UCSD-AML1 (cell line): ENCODE results near the gene C19orf12.

Experiments
- DNase-seq: peaks from one replicate; lab custom pipeline; 2025; ENCODE audit not compliant: unreplicated experiment; lab: John Stamatoyannopoulos, UW

C19orf12 gene

DNA sequence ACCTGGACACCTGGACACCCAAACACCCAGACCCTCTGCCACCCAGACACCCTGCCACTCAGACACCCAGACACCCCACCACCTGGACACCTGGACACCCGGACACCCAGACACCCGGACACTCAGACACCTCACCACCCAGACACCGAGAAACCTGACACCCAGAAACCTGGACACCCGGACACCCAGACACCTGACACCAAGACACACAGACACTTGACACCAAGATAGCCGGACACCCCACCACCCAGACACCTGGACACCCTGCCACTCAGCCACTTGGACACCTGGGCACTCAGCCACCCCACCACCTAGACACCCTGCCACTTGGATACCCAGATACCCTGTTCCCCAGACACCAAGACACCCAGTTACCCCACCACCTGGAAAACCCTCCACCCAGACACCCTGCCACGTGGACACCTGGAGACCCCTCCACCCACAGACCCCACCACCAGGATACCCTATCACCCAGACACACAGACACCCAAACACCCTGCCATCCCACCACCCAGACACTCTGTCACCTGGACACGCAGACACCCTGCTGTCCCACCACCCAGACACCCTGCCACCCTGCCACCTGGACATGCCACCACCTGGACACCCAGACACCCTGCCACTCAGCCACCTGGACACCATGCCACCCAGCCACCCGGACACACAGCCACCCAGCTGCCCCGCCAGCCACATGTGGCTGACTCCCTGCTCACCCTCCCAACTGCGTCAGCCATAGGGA is 17.4 kb downstream of the C19orf12 start:
- DNase-seq, result no peak

DNA sequence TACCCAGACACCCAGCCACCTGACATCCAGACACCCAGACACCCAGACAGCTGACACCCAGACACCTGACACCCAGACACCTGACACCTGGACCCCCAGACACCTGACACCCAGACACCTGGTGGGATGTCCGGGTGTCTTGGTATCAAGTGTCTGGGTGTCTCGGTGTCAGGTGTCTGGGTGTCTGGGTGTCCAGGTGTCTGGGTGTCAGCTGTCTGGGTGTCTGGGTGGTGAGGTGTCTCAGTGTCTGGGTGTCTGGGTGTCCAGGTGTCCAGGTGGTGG is 18.6 kb downstream of the C19orf12 start:
- no peak for DNase-seq

DNA sequence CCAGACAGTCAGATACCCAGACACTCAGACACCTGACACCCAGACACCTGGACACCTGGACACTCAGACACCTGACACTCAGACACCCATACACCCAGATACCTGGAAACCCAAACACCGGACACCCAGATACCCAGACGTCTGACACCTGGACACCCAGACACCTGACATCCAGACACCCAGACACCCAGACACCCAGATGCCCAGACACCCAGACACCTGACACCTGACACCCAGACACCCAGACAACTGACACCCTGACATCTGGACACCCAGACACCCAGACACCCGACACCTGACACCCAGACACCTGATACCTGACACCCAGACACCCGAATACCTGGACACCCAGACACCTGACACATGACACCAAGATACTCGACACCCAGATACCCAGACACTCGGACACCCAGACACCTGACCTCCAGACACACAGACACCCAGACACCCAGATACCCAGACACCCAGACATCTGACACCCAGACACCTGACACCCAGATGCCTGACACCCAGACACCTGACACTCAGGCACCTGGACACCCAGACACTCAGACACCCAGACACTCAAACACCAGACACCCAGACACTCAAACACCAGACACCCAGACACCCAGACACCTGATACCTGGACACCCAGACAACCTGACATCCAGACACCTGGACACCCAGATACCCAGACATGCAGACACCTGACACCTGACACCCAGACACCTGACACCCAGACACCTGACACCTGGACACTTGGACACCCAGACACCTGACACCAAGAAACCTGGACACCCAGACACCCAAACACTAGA is 19.1 kb downstream of the C19orf12 start:
- no peak for DNase-seq

DNA sequence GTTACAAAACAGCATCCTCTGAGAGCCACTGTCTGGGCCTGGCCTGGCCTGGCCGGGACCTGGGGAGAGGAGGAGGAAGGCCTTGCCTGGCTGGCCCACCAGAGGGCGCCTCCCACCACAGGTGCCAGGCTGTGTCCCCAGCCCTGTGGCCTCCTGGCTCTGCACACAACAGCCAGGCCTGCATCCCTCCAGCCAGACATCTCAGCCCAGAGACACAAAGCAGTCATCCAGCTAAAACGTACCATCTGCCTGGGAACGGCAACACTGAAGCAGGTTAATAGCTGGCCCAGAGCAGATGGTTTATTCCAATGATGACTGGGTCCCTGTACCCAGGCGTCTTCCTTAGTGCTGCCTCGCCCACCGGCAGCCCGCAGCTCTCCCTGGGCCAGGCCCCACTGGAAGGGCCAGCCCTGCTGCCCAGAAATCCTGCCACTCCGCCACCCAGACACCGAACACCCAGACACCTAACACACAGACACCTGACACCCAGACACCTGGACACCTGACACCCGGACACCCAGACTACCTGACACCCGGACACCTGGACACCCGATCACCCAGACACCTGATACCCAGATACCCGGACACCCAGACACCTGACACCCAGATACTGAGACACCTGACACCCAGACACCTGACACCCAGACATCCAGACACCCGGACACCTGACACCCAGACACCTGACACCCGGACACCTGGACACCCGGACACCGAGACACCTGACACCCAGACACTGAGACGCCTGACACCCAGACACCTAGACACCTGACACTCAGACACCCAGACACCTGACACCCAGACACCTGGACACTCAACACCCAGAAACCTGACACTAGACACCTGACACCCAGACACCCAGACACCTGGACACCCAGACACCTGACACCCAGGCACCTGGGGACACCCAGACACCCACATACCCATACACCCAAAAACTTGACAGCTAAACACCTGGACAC is 20.1 kb downstream of the C19orf12 start:
- peak; percentile 82 for DNase-seq

DNA sequence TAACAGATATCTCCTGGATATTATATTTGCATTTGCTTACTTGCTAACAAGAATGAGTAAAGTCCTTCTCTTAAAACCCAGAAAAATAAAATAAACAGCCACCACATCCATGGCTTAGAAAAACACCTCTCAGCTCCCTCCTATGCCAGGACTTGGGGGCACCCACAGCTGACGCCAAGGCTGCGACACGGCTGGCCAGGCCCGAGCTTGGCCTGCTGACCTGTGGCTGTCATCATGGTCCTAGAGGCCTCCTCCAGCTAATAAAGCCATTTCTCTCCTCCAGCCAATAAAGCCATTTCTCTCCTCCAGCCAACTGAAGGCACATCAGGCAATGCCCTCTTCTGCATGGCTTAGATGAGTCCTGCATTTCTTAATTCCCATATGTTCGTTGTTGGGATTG is 20.9 kb downstream of the C19orf12 start:
- no peak for DNase-seq

DNA sequence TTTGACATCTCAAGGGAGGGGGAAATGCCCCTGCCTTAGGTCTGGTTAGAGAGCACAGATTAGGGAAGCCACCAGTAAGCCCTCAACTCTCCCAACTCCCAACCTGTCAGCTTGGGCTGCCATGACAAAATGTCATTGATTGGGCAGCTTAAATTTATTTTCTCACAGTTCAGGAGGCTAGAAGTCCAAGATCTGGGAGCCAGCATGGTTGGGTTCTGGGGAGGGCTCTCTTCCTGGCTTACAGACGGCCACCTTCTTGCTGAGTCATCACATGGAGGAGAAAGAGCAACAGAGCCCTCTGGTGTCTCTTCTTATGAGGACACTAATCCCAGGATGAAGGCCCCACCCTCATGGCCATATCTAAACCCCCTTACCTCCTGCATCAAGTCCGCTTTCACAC is 24.2 kb downstream of the C19orf12 start:
- DNase-seq, result peak; percentile 57

DNA sequence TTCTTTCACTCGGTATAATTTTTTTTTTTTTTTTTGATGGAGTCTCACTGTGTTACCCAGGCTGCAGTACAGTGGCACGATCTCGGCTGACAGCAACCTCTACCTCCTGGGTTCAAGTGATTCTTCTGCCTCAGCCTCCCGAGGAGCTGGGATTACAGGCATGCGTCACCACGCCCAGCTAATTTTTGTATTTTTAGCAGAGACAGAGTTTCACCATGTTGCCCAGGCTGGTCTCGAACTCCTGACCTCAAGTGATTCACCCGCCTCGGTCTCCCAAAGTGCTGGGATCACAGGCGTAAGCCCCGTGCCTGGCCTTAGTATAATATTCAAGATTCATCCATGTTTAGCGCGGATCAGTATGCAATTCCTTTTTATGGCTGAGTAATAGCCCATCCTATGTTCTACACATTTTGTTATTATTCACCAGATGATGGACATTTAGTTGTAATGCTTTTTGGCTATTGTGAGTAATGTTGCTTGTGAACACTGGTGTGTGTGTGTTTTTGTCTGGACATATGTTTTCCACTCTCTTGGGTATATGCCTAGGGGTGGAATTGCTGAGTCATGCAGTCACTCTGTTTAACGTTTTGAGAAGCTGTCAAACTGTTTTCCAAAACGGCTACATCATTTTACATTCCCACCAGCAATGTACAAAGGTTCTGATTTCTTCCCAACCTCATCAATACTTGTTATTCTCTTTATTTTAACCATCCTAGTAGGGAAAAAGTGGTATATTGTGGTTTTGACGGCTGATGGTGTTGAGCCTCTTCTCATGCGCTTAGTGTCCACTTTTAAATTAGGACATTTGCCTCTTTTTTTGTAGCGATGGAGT is 26.9 kb downstream of the C19orf12 start:
- DNase-seq, result no peak

DNA sequence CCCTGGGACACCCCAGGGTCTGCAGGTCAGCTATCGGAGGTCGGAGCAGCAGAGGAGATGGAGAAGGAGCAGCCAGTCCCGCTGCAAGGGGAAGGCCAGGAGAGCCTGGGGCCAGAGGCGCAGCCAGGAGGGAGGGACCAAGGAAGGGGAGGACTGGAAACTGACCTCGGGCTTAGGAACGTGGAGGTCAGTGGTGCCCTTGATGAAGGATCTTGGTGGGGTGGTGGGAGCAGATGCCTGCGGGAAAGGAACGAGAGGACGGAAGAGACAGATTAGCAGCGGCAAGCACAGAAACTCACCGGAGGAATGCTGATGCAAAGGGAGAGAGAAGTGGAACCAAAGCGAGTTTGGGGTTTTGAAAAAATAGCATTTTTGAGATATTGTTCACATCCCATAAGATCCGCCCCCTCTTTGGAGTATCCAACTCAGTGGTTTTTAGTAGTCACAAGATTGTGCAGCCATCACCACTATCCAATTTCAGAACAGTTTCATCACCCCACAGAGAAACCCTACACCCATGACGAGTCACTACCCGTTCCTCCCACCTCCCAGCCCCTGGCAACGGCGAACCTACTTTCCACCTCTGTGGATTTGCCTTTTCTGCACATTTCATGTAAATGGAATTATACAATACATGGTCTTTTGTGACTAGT is 27.7 kb downstream of the C19orf12 start:
- peak; percentile 48 for DNase-seq

DNA sequence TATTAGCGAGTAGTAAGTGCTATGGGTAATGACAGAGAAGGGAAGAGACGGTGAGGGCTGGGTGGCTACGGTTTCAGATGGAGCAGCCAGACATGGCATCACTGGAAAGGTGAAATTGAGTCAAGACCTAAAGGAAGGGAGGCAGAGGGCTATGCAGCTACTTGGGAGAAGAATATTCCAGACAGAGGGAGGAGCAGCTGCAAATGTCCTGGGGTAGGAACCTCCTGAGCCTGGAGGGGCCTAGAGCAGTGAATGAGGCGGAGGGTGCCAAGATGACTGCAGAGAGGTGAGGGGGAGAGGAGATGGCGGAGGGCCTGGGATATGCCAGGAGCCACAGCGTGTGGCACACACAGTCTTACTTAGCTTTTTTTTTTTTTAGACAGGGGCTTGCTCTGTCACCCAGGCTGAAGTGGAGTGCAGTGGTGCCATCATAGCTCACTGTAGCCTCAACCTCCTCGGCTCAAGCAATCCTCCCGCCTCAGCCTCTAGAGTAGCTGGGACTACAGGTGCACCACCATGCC is 28.7 kb downstream of the C19orf12 start:
- no peak for DNase-seq

DNA sequence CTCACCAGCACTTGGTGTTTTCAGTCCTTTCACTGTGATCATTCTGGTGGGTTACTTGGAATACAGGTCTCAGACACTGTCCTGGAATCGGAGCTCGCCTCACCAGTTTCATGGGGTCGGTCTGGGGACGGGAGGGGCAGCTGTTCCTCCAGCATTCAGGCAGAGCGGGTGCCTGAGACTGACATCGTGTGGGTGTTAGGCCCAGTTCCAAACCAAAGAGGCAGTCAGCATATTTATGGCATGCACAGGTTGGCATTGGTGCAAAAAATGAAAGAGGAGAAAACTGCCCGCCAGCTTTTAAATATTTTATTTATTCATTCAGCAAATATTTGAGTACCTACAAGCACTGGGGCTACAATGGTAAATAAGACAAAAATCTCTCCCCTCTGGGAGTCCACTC is 29.7 kb downstream of the C19orf12 start:
- DNase-seq, result no peak

DNA sequence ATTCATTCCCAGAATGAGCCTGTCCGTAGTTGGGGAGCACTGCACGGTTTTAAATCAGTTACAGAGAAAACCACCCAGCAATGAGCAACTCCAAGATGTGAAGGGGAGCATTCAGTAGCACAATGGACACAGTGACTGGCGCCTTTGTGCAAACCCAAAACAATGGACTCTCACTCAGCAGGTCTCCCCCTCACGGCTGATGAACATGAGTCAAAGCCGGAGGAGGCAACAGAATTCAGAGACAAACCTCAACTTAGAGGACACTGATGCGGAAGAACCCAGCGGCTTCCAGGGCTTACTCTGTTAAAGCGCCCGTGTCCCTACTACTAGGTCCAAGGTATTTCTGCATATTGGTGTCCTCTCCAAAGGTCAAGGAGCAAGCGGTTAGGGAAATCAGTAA is 32.1 kb downstream of the C19orf12 start:
- DNase-seq, result no peak

DNA sequence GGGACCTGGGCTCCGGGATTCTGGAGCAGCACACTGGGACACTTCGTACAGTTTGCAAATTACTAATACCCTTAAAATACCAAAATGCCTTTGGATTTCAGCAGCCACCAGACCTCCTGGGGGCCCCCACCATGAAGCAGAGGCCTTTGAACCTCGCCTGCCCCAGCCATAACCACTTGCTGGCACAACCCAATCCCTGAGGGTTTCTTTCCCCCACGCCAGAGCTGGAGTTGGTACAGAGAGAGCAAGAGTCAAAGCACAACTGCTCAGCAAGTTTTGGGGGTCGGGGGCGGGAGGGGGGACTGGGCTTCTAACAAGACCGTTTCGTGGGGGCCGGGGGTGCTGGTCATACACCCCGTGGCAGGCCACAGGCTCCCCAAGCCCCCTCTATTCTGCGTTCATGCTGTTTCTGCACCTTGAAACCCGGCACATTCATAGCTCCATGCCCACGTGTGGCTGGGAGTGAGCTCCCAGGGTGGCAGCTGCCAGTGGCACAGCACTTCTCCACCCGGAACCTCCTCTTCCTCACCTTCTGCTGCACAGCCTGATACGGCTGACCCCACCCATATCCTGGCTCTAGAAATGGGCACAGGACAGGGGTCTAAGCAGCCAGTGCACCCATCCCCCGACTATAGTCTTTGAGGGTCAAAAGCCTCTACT is 32.7 kb downstream of the C19orf12 start:
- DNase-seq, result no peak

DNA sequence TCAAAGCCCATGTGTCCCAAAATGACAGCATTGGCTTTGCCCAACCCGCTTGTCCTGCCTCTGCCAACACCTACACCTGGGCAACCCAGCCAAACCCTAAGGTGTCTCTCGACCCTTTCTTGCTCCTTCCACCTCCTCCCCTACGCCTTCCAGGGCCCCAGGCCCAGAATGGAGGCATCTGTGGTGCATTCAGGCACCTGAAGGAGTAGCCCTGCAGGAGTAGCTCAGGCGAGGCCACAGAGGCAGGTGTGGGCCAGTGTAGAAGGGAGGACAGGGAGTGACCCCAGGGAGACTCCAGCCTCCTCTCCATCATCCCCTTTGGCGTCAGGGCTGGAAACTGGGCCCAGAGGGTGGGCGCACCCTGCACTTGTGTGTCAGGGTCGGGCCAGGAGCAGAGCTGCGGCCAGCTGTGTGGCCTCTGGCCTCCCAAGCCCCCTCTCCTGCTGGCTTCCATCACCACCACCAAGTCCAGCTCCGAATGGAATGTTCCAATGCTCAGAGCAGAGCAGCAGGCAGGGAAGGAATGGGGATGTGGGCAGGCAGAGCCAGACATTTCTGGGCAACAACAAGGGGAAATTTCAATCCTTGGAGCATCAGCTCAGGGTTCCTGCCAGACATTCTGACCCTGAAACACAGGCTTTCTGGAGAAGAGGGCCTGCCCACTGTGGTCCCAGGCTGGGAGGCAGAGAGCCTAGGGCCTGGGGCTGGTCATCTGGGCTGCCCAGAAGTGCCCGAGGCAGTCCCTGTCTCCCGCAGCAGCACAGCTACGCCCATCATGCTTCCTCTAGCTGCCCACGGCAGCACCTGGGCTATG is 33.4 kb downstream of the C19orf12 start:
- DNase-seq, result no peak

DNA sequence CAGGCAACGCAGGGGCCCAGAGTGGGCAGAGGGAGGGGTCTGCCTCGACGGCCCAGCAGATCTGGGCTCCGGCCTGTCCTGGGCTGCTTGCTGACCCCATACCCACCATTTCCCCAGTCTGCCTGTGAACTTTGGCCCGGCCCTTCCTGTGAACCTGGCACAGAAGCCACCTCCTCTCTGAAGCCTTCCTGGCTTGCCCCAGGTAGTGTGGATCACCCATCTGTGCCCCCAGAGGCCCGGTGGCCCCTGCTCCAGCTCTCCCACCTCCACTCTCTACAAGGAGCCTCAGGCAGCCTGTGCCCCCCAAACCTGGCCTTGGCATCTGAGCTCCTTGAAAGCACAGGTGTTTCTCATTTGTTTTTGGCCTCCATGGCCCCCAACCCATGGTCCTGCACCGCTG is 34.1 kb downstream of the C19orf12 start:
- DNase-seq, result no peak

DNA sequence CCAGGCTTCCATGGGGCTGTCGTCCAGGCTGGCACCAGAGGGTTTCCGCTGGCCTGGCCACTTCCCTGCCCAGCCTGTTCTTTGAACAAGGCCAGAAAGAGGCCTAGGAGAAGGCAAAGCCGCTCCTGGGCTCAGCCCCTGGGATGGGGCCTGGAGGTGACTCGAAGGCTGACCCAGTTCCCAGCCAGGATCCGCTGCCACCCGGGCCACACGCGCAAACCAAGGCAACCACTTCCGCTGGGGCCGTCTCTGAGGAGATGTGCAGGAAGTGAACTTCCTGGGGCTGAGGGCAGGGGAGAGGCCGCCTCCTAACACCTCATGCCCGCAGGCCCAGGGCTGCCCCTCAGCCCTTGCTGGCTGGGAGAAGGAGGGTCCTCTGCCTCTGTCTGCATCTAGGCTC is 34.6 kb downstream of the C19orf12 start:
- peak; percentile 92 for DNase-seq

DNA sequence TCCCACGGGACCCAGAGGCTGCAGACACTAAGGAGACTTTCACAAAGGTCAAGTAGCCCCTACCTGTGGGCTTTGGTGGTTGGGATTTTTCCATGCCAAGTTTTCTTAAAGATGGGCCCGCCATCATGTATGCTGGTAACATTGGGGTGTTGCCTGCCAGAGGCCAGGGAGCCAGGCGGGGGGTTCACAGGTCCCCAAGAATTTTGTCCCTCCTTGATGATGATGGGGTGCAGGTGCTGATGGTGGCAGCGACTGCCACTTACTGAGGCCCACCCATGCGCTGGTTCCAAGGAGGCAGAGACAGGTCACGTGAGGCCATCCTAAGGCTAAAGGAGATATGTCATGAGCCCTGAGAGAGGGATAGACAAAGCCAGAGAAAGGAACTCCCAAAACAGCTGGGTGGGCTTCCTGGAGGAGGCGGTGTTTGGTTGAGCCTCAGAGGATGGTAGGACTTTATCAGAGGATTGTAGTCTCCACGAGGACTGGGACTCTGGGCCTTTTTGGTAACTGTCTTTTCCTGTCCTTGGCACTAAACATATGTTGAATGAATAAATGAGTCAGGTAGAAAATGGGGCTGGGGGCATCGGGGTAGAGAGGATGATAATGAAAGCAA is 35.4 kb downstream of the C19orf12 start:
- no peak for DNase-seq

DNA sequence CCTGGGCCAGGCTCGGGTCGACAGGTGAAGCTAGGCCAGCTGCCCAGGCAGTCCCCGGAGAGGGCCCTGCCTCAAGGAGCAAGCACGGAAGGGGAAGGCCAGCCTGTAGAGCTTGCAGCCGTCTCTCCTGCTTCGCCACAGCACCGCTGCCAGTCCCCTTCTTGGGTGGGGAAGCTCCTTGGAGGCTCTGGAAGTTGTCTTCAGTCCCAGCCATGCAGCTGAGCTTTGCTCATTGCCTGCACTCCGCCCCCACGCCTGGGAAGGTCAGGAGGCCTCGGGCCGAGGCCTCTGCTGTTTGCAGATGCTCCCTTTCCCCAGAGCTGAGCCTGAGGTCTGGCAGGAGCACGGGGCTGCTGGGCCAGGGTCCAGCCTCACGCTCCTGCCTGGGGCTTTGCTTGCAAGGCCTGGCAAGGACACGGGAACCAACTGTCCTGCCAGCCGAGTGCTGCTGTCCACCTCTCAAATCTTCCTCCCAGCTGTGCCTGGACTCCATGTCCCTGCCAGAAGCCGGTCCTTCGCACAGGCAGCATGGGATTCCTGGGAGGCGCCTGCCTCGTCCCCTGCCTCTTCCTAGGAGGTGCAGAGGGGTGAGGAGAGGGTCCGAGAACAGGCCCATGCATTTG is 36.5 kb downstream of the C19orf12 start:
- no peak for DNase-seq
